Measurements from ENCODE around the gene RAB3B.

DNA sequence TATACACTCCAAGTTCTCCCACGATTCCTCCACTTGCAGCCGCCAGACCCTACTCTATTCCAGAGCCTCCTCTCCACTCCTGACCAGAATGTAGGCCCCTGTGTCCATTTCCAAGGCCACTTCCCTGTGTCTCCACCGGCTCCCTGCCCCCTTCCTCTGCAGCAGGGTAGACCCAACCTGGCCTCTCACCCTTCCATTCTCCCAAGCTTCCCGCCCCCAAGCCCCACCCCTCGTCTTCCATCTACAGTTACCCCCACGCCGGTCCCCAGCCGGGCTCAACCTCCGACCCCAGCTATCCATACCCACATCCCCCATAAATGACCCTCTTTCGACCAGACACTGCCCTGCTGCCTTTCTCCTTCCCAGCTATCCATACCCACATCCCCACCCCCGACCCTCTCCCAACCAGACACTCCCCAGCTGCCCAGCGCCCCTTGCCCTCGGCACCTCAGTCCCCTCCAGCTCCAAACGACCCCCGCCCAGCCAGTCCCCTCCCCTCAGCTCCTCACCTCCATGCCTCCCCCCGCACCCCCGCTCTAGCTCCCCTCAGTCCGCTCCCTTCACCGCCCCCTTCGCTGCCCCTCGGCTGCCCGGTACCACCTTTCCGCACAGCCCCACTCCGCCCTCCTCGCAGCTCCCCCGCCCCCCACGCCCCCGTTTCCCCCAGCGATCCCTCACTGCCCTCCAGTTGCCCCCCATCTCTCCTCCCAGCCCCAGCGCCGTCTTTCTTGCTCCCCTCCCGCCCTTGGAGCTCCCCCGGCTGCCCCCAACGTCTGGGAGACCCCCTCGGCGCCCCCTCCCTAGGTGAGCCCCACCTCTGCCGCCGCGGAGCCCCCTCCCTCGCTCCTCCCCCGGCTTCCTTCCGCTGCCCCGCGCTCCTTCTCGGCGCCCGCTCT, 670 bp downstream of the RAB3B start:
- TF ChIP-seq EZH2phosphoT487 (IDR thresholded peaks at IDR 0.05; ENCODE audit: low read depth), result no peak
- TF ChIP-seq, protein P1, sequence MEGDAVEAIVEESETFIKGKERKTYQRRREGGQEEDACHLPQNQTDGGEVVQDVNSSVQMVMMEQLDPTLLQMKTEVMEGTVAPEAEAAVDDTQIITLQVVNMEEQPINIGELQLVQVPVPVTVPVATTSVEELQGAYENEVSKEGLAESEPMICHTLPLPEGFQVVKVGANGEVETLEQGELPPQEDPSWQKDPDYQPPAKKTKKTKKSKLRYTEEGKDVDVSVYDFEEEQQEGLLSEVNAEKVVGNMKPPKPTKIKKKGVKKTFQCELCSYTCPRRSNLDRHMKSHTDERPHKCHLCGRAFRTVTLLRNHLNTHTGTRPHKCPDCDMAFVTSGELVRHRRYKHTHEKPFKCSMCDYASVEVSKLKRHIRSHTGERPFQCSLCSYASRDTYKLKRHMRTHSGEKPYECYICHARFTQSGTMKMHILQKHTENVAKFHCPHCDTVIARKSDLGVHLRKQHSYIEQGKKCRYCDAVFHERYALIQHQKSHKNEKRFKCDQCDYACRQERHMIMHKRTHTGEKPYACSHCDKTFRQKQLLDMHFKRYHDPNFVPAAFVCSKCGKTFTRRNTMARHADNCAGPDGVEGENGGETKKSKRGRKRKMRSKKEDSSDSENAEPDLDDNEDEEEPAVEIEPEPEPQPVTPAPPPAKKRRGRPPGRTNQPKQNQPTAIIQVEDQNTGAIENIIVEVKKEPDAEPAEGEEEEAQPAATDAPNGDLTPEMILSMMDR (IDR thresholded peaks at IDR 0.05; ENCODE audit: low read depth, low read length), result no peak

Measured in OCI-LY3 (cell line).